ENCODE results near the gene KANK4.
"Not testable (repeated sequence)": the region's sequence is repeated elsewhere in the genome, so short reads cannot be mapped to it uniquely, and the experiment has no call there.

KANK4 gene

DNA sequence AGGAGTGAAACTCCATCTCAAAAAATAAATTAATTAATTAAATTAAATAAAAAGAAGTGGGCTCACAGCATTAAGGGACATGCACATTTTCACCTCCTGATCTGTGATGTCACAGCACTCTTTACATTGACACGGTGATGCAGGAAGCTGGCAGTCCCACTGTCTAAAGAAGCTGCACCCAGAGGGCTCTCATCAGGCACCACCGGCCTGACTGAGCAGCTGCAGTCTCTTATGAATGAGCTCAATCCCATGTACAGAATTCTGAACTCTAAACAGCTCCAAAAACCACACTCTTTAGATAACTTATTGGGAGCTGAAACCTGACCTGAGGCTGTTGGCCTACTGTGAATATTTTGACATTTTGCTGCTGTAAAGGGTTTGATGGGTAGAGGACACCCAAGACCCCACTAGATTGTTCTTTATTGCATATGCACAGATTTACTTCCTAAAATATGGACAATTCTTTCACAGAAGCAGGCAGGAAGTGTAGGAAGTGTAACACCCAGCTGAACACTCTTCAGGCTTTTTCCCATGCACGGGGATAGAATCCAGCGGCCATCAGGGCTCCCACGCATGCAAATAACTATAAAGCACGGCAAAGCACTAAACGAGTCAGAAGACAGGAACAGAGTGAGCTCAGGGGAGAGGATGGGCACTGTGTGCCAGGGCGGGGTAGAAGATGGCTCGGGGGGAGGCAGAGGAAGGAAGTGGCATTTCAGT is 78.4 kb downstream of the KANK4 start:
- no peak for DNase-seq (ENCODE audit: low read depth in 2 of 3, low spot score in 2 of 3)

DNA sequence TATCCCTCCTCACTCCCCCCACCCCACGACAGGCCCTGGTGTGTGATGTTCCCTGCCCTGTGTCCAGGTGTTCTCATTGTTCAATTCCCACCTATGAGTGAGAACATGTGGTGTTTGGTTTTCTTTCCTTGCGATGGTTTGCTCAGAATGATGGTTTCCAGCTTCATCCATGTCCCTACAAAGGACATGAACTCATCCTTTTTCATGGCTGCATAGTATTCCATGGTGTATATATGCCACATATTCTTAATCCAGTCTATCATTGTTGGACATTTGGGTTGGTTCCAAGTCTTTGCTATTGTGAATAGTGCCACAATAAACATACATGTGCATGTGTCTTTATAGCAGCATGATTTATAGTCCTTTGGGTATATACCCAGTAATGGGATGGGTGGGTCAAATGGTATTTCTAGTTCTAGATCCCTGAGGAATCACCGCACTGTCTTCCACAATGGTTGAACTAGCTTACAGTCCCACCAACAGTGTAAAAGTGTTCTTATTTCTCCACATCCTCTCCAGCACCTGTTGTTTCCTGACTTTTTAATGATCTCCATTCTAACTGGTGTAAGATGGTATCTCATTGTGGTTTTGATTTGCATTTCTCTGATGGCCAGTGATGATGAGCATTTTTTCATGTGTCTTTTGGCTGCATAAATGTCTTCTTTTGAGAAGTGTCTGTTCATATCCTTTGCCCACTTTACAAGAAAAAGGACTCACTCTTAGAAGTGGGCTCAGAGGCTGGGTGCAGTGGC is 79.4 kb downstream of the KANK4 start:
- DNase-seq (ENCODE audit: low read depth in 2 of 3, low spot score in 2 of 3): not testable (repeated sequence)

GRCh38 chr1:62238507-62238906 is 80.7 kb downstream of the KANK4 start:
- DNase-seq (ENCODE audit: low read depth in 2 of 3, low spot score in 2 of 3): no peak

- DNase-seq (ENCODE audit: low read depth in 2 of 3, low spot score in 2 of 3): no peak
These were observed 81.3 kb downstream of the KANK4 start for GRCh38 chr1:62237950-62238374.

- no peak for DNase-seq (ENCODE audit: low read depth in 2 of 3, low spot score in 2 of 3)
These were observed 81.9 kb downstream of the KANK4 start for GRCh38 chr1:62237361-62237760.

- DNase-seq (ENCODE audit: low read depth in 2 of 3, low spot score in 2 of 3): no peak
These were observed 83.7 kb downstream of the KANK4 start for GRCh38 chr1:62235576-62235975.

DNA sequence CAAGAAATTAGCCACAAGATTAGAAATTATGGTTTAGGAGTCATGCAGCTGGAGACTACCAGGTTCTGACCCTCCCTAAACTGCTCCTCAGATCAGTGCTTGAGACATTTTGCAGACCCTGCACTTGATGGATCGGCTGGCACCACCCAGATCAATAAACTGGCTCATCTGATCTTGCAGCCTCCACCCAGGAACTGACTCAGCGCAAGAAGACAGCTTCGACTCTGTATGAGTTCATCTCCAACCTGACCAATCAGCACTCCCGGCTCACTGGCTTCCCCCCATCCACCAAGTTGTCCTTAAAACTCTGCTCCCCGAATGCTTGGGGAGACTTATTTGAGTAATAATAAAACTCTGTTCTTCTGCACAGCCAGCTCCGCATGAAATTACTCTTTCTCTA is 84.5 kb downstream of the KANK4 start:
- DNase-seq (ENCODE audit: low read depth in 2 of 3, low spot score in 2 of 3): no peak

DNA sequence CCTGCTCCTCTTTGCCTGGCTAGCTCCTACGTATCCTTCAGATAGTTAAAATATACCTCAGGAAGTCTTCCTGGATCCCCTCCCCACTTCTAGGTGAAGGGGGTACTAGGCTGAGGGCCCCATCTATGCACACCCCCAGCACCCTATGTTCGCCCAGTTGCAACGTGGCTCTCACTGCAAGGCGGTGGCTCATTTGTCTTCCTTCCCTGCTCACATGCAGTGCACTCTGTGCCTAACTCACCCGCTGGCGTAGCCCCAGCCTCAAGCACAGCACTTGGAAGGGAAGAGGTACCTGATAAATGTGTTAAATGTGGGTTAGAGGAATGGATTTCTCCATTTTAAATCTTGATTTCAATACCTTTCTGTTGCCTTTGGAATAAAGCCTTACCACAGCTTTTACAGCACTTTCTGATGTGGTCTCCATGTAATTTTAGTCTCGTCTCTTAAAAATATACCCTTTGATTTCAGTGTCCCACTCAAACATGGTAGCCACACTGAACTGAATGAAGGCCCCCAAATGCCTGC is 85.2 kb downstream of the KANK4 start:
- DNase-seq (ENCODE audit: low read depth in 2 of 3, low spot score in 2 of 3): no peak

DNA sequence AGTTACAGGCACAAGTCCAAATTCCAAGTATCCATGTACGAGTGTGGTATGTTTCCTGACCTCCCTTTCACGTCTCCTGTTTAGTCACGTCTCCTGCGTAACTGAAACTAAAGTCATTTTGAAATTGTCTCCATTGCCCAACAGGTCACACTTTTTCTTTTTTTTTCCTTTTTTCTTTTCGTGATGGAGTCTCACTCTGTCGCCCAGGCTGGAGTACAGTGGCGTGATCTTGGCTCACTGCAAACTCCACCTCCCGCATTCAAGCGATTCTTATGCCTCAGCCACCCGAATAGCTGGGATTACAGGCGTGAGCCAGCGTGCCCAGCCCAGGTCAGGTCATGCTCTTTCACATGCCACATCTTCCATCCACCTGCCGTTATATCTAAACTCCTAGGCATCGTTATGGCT is 86.4 kb downstream of the KANK4 start:
- no peak for DNase-seq (ENCODE audit: low read depth in 2 of 3, low spot score in 2 of 3)

DNA sequence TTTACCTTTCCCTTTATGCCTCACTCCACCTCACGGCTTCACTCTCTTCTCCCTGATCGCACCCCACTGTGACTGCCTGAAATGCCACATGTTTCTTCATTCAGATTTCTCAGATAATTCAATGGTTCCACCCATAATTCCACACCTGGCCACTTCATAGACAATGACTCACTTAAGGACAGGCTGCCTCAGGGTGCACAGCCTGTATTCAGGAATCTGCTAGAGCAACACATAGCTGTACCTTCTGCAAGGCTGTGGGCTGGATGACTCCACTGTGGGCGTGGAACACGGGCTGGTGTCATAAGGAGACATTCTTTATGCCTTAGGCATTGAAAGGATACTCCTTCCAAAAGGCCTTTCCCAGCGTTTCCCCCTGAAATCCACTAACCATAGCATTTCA is 88.5 kb downstream of the KANK4 start:
- no peak for DNase-seq (ENCODE audit: low read depth in 2 of 3, low spot score in 2 of 3)

GRCh38 chr1:62229932-62230331 is 89.3 kb downstream of the KANK4 start:
- no peak for DNase-seq (ENCODE audit: low read depth in 2 of 3, low spot score in 2 of 3)

- no peak for DNase-seq (ENCODE audit: low read depth in 2 of 3, low spot score in 2 of 3)
These were observed 89.8 kb downstream of the KANK4 start for GRCh38 chr1:62229468-62229867.

GRCh38 chr1:62228883-62229187 is 90.4 kb downstream of the KANK4 start:
- DNase-seq (ENCODE audit: low read depth in 2 of 3, low spot score in 2 of 3): no peak

- no peak for DNase-seq (ENCODE audit: low read depth in 2 of 3, low spot score in 2 of 3)
These were observed 90.9 kb downstream of the KANK4 start for GRCh38 chr1:62228136-62228882.

DNA sequence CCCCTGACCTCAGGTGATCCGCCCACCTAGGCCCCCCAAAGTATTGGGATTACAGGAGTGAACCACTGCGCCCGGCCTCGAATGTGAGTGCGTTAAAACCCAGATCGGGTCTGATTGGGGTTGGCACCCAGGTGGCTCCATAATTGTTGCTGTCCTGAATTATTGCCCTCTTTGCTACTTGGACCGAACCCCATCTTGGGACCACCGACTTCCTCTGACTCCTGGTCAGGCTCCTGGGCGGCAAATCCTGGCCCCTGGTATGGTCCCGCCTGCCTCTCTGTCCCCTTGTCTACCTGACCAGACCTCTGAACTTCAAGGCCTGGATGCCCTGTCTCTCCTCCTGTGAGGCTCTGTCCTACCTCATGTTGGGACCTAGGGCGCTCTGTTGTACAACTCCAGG is 91.7 kb downstream of the KANK4 start:
- no peak for DNase-seq (ENCODE audit: low read depth in 2 of 3, low spot score in 2 of 3)

DNA sequence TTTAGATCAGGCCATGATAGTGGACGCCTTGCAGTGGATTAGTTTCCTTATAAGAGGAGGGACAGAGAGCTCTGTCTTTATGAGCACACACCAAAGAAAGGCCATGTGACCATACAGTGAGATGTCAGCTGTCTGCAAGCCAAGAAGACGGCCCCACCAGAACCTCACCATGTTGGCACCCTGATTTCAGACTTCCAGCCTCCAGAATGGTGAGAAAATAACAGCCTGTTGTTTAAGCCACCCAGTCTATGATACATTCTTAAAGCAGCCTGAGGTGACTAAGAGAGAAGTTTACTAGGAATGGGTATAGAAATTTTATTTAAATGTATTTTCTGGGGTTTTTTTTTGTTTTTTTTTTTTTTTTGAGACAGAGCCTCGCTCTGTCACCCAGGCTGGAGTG is 95.1 kb downstream of the KANK4 start:
- no peak for DNase-seq (ENCODE audit: low read depth in 2 of 3, low spot score in 2 of 3)

DNA sequence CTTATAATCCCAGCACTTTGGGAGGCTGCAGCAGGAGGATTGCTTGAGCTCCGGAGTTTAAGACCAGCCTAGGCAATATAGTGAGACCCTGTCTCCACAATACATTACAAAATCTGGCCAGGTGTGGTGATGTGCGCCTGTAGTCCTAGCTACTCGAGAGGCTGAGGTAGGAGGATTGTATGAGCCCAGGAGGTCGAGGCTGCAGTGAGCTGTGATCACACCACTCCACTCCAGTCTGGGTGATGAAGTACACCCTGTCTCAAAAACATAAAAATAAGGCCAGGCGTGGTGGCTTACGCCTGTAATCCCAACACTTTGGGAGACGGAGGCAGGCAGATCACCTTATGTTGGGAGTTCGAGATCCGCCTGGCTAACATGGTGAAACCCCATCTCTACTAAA is 96.9 kb downstream of the KANK4 start:
- DNase-seq (ENCODE audit: low read depth in 2 of 3, low spot score in 2 of 3): no peak

DNA sequence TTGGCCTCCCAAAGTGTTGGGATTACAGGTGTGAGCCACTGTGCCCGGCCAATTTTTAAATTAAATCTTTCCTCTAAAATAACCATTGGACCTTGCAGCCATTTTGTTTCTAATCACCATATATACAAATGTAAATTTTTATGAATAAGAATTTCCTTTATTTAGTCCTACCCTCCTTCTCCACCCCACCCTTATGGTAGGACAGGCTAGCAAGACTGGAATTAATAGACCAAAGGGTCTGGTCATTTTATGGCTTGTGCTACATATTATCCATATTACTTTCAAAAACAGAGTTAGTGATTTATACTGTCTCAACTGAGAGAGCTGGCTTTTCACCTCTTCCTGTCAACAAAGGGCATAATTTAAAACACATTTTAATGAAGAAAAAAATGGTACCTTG is 98.1 kb downstream of the KANK4 start:
- DNase-seq (ENCODE audit: low read depth in 2 of 3, low spot score in 2 of 3): no peak

DNA sequence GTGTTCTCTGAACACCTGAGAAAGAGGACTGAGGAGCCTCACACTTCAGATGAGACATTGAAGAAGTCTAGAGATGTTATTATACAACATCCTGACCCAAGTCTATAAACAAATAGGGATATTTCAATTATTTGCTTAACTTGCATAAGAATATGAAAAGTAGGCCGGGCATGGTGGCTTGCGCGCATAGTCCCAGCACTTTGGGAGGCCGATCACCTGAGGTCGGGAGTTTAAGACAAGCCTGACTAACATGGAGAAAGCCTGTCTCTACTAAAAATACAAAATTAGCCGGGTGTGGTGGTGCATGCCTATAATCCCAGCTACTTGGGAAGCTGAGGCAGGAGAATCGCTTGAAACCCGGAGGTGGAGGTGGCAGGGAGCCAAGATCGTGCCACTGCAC is 98.8 kb downstream of the KANK4 start:
- not testable (repeated sequence) for DNase-seq (ENCODE audit: low read depth in 2 of 3, low spot score in 2 of 3)

- DNase-seq (ENCODE audit: low read depth in 2 of 3, low spot score in 2 of 3): no peak
These were observed 100.6 kb downstream of the KANK4 start for GRCh38 chr1:62218604-62219003.

- DNase-seq (ENCODE audit: low read depth in 2 of 3, low spot score in 2 of 3): no peak
These were observed 105.9 kb downstream of the KANK4 start for GRCh38 chr1:62213075-62213914.
